Mucosa of rectum (tissue), 2 donors: Measurements from ENCODE around the gene SLC6A11.

ENCODE experiments used
- H3K27ac ChIP-seq, 2 donors: one replicate each; pipeline ENCODE4 v1.7.0; 2013; ENCODE audit warnings: inconsistent platforms in 2 of 2, low read depth in 2 of 2, low read length in 2 of 2
- H3K27me3 ChIP-seq, 2 donors: one replicate each; pipeline ENCODE4 v1.7.0; 2013; ENCODE audit warnings: low read length in 2 of 2; ENCODE audit not compliant: control insufficient read depth in 2 of 2, insufficient read depth in 2 of 2
- H3K36me3 ChIP-seq, 2 donors: one replicate each; pipeline ENCODE4 v1.7.0; 2013; ENCODE audit warnings: low read length in 2 of 2; ENCODE audit not compliant: control insufficient read depth in 2 of 2, insufficient read depth in 2 of 2
- H3K4me1 ChIP-seq, 2 donors: one replicate each; pipeline ENCODE4 v1.7.0; 2013; ENCODE audit warnings: low read length in 2 of 2, mild to moderate bottlenecking in 1 of 2; ENCODE audit not compliant: control insufficient read depth in 2 of 2, insufficient read depth in 2 of 2
- H3K4me3 ChIP-seq, 2 donors: one replicate each; pipeline ENCODE4 v1.7.0; 2013; ENCODE audit warnings: low read length in 2 of 2
- H3K9ac ChIP-seq, 2 donors: one replicate each; pipeline ENCODE4 v1.7.0; 2013; ENCODE audit warnings: low read length in 2 of 2, low read depth in 1 of 2, mild to moderate bottlenecking in 1 of 2
- H3K9me3 ChIP-seq, 2 donors: one replicate each; pipeline ENCODE4 v1.7.0; 2013; ENCODE audit warnings: low read length in 2 of 2; ENCODE audit not compliant: control insufficient read depth in 2 of 2
- donor health status: healthy.
- donor health status: Normal muscosa, but diverticular disease.

The SLC6A11 gene

GRCh38 chr3:10836676-10837075 lies 20.6 kb downstream of the SLC6A11 start:
- Histone ChIP-seq H3K9me3 (no peaks in the 10 kb centered on the region), H3K27me3 (peaks cover 2 to 3% of the 10 kb centered on the region in 2 donors), H3K4me1 (no peaks in the 10 kb centered on the region), H3K27ac (no peak overlapping the region), H3K36me3 (no peaks in the 10 kb centered on the region), H3K4me3 (no peak overlapping the region), H3K9ac (no peak overlapping the region)

GRCh38 chr3:10837849-10838248 lies 21.8 kb downstream of the SLC6A11 start:
- no peak overlapping the region for H3K27ac ChIP-seq
- no peaks in the 10 kb centered on the region for H3K4me1 ChIP-seq
- H3K9me3 ChIP-seq: no peaks in the 10 kb centered on the region
- H3K4me3 ChIP-seq: no peak overlapping the region
- no peaks in the 10 kb centered on the region for H3K36me3 ChIP-seq
- no peak overlapping the region for H3K9ac ChIP-seq
- peaks cover 2 to 3% of the 10 kb centered on the region in 2 donors for H3K27me3 ChIP-seq

DNA sequence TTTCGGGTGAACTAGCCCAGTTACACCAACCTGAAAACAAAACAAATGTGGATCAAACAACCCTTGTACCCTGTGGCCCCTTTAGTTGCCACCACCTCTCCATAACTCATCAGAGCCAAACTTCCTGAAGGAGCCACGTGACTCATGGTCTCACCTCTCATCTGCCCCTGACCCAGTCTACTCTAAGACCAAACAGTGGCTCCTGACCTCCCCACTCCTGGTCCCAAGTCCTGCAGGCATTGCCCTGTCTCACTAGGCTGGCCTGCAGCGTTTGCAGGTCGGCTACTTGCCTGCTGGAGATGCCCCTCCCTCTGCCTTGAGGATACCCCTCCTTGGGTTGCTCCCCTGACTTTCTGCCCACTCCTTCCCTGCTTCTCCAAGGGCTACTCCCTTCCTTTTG lies 23.1 kb downstream of the SLC6A11 start:
- no peak overlapping the region for H3K4me3 ChIP-seq
- H3K27ac ChIP-seq: no peak overlapping the region
- no peaks in the 10 kb centered on the region for H3K4me1 ChIP-seq
- no peaks in the 10 kb centered on the region for H3K9me3 ChIP-seq
- peaks cover 0 to 3% of the 10 kb centered on the region in 2 donors for H3K27me3 ChIP-seq
- H3K36me3 ChIP-seq: no peaks in the 10 kb centered on the region
- H3K9ac ChIP-seq: no peak overlapping the region

GRCh38 chr3:10841100-10841499 lies 25.1 kb downstream of the SLC6A11 start:
- H3K9me3 ChIP-seq: no peaks in the 10 kb centered on the region
- H3K4me1 ChIP-seq: no peaks in the 10 kb centered on the region
- H3K36me3 ChIP-seq: no peaks in the 10 kb centered on the region
- H3K9ac ChIP-seq: no peak overlapping the region
- H3K27ac ChIP-seq: no peak overlapping the region
- H3K4me3 ChIP-seq: no peak overlapping the region
- H3K27me3 ChIP-seq: no peaks in the 10 kb centered on the region

DNA sequence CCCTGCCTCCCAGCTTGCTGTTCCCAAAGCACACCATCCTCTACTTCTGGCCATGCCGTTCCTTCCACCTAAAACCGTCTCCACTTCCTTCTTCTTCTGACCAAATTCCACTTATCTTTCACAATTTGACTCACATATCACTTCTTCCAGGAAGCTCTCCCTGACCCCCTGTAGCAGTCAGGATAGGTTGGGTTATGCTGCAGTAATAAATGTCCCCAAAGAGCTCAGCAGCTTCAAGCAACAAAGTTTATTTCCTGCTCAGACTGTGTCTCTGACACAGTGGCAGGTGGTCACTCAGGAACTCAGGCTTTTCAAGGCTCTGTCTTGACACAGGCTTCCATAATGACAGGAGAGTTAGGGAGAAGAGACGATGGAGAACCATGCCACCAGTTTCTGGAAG lies 27.4 kb downstream of the SLC6A11 start:
- no peaks in the 10 kb centered on the region for H3K36me3 ChIP-seq
- H3K27ac ChIP-seq: no peak overlapping the region
- H3K4me3 ChIP-seq: no peak overlapping the region
- H3K9ac ChIP-seq: no peak overlapping the region
- H3K27me3 ChIP-seq: no peaks in the 10 kb centered on the region
- H3K9me3 ChIP-seq: no peaks in the 10 kb centered on the region
- no peaks in the 10 kb centered on the region for H3K4me1 ChIP-seq

DNA sequence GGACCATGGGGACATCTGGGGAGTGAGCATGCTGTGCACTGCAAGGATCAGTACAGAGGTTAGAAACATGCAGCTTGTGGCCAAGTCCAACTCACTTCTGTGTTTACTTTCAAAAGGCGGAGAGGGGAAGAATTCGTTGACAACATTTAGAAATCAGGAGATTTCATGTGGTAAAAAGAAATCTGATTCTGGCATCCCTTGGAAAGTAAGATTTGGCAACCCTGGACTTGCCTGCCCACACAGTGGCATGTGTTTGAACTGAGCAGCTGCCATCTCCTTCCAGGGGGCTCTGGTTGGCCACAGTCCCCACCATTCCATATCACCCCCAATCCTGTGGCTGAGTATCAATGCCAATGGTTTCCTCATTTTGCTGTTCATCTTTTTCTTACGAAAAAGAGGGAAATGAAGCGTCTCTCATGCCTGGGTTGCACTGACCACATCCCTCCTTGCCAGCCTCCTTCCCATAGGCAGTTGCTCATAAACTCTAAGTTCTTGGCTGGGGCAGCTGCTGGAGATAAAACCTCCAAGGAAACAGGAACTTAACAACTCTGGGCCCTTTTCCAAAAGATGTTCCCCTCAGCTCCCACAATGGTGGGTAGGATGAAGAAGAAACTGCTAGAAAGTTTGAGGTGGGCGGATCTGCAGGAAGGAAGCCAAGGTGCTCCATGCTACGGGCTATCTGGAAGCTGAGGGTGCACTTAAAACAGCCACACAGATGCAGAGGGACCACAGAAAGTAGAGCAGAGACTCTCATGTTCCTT lies 29.2 kb downstream of the SLC6A11 start:
- no peaks in the 10 kb centered on the region for H3K4me1 ChIP-seq
- H3K9me3 ChIP-seq: no peaks in the 10 kb centered on the region
- no peak overlapping the region for H3K27ac ChIP-seq
- H3K9ac ChIP-seq: no peak overlapping the region
- H3K27me3 ChIP-seq: peaks cover 0 to under 1% of the 10 kb centered on the region in 2 donors
- no peak overlapping the region for H3K4me3 ChIP-seq
- H3K36me3 ChIP-seq: no peaks in the 10 kb centered on the region

DNA sequence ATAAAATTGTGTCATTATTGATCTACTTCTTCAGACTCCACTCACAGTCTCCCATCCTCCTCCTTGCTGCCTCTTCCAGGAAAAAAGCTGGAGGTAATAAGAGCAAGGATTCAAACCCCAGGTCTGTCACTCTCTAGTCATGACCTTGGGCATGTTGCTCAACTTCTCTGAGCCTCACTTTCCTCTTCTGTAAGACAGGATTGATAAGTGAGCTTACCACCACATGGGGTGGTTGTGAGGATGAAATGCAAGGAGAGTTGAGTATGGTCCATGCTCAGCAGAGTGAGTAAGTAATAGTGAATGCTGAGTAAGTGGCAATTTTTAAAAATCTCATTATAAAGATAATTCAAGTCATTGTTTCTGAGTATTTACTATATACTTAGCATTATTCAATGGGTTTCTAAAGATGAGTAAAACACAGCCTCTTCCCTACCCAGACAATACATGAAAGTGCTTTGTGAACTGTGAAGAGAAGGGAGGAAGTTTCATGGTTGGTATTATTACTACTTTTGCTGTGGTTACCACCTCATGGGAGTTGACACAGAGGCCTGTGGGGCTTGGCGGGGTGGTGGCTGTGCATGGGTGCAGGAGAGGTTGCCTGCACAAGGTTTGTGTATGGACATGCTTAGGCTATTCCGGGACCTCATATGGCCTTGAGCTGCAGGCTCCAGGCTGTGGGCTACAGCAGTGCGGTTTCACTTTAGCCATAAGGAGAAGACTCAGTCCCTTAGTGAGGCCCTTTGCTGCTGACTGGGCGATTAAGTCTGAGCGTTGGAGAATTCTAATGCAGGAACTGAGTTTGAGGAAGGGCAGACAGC lies 30.0 kb downstream of the SLC6A11 start:
- H3K27ac ChIP-seq: no peak overlapping the region
- H3K27me3 ChIP-seq: peaks cover 0 to 2% of the 10 kb centered on the region in 2 donors
- no peaks in the 10 kb centered on the region for H3K36me3 ChIP-seq
- H3K9me3 ChIP-seq: no peaks in the 10 kb centered on the region
- H3K4me1 ChIP-seq: no peaks in the 10 kb centered on the region
- H3K4me3 ChIP-seq: no peak overlapping the region
- no peak overlapping the region for H3K9ac ChIP-seq

DNA sequence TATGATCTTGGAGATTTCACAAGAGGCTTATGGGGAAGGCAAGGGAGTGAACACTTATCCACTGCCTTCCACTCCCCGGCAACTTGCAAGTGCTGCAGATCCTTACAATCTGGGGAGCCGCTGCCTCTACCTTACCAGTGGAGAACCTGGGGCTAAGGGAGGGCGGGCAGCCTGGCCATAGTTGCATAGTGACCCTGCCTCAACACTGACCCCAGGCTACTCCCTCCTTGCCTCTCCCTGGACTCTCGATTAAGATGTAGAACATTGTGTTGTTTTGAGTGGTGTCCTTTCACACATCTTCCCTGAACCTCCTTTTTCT lies 30.6 kb downstream of the SLC6A11 start:
- no peaks in the 10 kb centered on the region for H3K36me3 ChIP-seq
- no peak overlapping the region for H3K4me3 ChIP-seq
- H3K9ac ChIP-seq: no peak overlapping the region
- H3K27ac ChIP-seq: no peak overlapping the region
- H3K4me1 ChIP-seq: no peaks in the 10 kb centered on the region
- H3K9me3 ChIP-seq: no peaks in the 10 kb centered on the region
- H3K27me3 ChIP-seq: peaks cover 0 to 2% of the 10 kb centered on the region in 2 donors

DNA sequence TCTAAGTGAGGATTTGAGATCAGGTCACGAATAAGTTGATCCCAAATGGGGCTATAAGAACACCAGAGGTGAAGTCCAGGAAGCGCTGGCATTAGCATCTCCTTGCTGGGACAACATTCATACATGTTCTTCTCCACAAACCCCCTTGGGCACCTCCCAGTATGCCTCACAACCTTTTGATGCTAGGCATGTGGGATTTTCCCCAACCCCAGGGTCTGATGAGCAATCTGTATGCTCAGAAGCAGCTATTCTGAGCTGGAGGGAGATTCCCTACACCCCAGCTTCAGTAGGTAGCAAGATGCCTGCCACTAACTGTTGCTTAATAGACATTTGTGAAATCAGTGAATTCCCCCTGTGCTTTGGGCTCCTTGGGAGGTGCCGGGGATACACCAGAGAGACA lies 32.2 kb downstream of the SLC6A11 start:
- Histone ChIP-seq H3K4me1 (no peaks in the 10 kb centered on the region), H3K4me3 (no peak overlapping the region), H3K27me3 (peaks cover 0 to 2% of the 10 kb centered on the region in 2 donors), H3K9me3 (no peaks in the 10 kb centered on the region), H3K36me3 (no peaks in the 10 kb centered on the region), H3K9ac (no peak overlapping the region), H3K27ac (no peak overlapping the region)

GRCh38 chr3:10852066-10852808 lies 36.2 kb downstream of the SLC6A11 start:
- Histone ChIP-seq H3K36me3 (no peaks in the 10 kb centered on the region), H3K27me3 (peaks cover 0 to 3% of the 10 kb centered on the region in 2 donors), H3K4me1 (no peaks in the 10 kb centered on the region), H3K4me3 (no peak overlapping the region), H3K9me3 (no peaks in the 10 kb centered on the region), H3K9ac (no peak overlapping the region), H3K27ac (no peak overlapping the region)
